ENCODE measurements around the gene ANO7.

Gene ANO7

GRCh38 chr2:241208058-241208457 lies 19.6 kb downstream of the ANO7 start:
- DNase-seq (ENCODE audit: low read depth in 2 of 2): no peak

GRCh38 chr2:241209271-241209670 lies 20.8 kb downstream of the ANO7 start:
- no peak for DNase-seq (ENCODE audit: low read depth in 2 of 2)

GRCh38 chr2:241211276-241211675 lies 22.8 kb downstream of the ANO7 start:
- no peak for DNase-seq (ENCODE audit: low read depth in 2 of 2)

- no peak for DNase-seq (ENCODE audit: low read depth in 2 of 2)
These were observed 24.6 kb downstream of the ANO7 start for GRCh38 chr2:241213041-241213440.

- DNase-seq (ENCODE audit: low read depth in 2 of 2): no peak
These were observed 25.1 kb downstream of the ANO7 start for GRCh38 chr2:241213567-241213966.

- DNase-seq (ENCODE audit: low read depth in 2 of 2): no peak
These were observed 25.7 kb downstream of the ANO7 start for GRCh38 chr2:241214209-241214608.

- DNase-seq (ENCODE audit: low read depth in 2 of 2): no peak
These were observed 26.3 kb downstream of the ANO7 start for GRCh38 chr2:241214766-241215165.

- DNase-seq (ENCODE audit: low read depth in 2 of 2): no peak
These were observed 26.9 kb downstream of the ANO7 start for GRCh38 chr2:241215421-241215820.

GRCh38 chr2:241216211-241216761 lies 27.8 kb downstream of the ANO7 start:
- DNase-seq (ENCODE audit: low read depth in 2 of 2): no peak

GRCh38 chr2:241217320-241218031 lies 29.0 kb downstream of the ANO7 start:
- no peak for DNase-seq (ENCODE audit: low read depth in 2 of 2)

GRCh38 chr2:241218131-241219029 lies 29.9 kb downstream of the ANO7 start:
- DNase-seq (ENCODE audit: low read depth in 2 of 2): no peak

GRCh38 chr2:241219030-241219382 lies 30.5 kb downstream of the ANO7 start:
- no peak for DNase-seq (ENCODE audit: low read depth in 2 of 2)

- no peak for DNase-seq (ENCODE audit: low read depth in 2 of 2)
These were observed 31.4 kb downstream of the ANO7 start for GRCh38 chr2:241219856-241220356.

GRCh38 chr2:241223211-241224017 lies 34.9 kb downstream of the ANO7 start:
- DNase-seq (ENCODE audit: low read depth in 2 of 2): no peak

GRCh38 chr2:241224018-241224850 lies 35.8 kb downstream of the ANO7 start:
- no peak for DNase-seq (ENCODE audit: low read depth in 2 of 2)

GRCh38 chr2:241224851-241225438 lies 36.5 kb downstream of the ANO7 start:
- no peak for DNase-seq (ENCODE audit: low read depth in 2 of 2)

- no peak for DNase-seq (ENCODE audit: low read depth in 2 of 2)
These were observed 37.1 kb downstream of the ANO7 start for GRCh38 chr2:241225545-241225944.

GRCh38 chr2:241225983-241226382 lies 37.5 kb downstream of the ANO7 start:
- DNase-seq (ENCODE audit: low read depth in 2 of 2): no peak

- no peak for DNase-seq (ENCODE audit: low read depth in 2 of 2)
These were observed 38.5 kb downstream of the ANO7 start for GRCh38 chr2:241226723-241227572.

GRCh38 chr2:241227594-241227993 lies 39.1 kb downstream of the ANO7 start:
- DNase-seq (ENCODE audit: low read depth in 2 of 2): no peak
